ENCODE measurements around the gene MOSPD3.

The MOSPD3 gene

DNA sequence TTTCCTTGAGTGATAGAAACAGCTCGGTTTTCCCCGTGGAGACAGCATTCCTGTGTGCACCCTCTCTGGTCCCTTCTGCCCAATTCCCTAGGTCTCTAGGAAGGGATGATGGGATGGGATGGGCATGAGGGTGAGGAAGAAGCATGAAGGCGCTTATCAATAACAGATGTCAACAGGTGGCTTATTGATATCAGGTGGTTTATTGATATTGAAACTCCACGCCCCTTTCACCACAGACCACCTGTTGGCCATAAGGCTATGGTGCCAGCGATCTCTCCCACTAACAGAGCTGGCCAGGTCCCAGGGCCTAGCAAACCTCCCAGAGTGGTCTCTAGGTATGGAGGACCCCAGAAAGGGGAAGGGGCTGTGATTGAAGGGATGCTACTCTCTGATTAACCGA, 7.9 kb downstream of the MOSPD3 start:
- H3K27me3 ChIP-seq (ENCODE audit: insufficient read depth, low read depth) = peaks cover 62% of the 10 kb centered on the region

DNA sequence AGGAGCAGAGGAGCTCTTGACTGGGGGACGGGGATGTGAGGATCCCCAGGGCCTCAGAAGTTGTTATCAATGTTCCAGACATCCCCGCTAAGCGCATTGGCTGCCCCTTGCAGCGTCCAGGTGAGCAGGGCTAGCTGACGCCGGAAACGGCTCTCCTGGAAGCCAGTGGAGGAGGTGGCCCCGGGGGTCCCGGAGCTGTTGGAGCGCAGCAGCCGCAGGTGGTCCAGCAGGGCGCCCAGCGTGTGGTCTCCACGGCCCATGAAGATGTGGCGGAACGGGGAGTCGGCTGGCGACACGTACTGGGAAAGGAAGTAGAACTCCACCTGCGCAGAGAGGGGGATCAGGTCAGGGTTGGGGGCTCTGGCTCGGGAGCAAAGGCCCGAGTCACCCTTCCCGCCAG, 8.5 kb downstream of the MOSPD3 start:
- Histone ChIP-seq H2AFZ (ENCODE audit: low read depth) (no peak overlapping the region), H3K27ac (no peak overlapping the region)

More for the DNA sequence above, 7.9 kb downstream of the MOSPD3 start:
- TF ChIP-seq, protein P1, sequence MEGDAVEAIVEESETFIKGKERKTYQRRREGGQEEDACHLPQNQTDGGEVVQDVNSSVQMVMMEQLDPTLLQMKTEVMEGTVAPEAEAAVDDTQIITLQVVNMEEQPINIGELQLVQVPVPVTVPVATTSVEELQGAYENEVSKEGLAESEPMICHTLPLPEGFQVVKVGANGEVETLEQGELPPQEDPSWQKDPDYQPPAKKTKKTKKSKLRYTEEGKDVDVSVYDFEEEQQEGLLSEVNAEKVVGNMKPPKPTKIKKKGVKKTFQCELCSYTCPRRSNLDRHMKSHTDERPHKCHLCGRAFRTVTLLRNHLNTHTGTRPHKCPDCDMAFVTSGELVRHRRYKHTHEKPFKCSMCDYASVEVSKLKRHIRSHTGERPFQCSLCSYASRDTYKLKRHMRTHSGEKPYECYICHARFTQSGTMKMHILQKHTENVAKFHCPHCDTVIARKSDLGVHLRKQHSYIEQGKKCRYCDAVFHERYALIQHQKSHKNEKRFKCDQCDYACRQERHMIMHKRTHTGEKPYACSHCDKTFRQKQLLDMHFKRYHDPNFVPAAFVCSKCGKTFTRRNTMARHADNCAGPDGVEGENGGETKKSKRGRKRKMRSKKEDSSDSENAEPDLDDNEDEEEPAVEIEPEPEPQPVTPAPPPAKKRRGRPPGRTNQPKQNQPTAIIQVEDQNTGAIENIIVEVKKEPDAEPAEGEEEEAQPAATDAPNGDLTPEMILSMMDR (conservative IDR thresholded peaks at IDR 0.05; ENCODE audit: low read depth, low read length) = no peak
- Histone ChIP-seq H4K20me1 (ENCODE audit: insufficient read depth) (no peaks in the 10 kb centered on the region), H3K79me2 (ENCODE audit: insufficient read depth, low read depth) (no peaks in the 10 kb centered on the region), H3K4me3 (IDR thresholded peaks at IDR 0.05; ENCODE audit: insufficient read depth, low read depth, low read length) (no peak overlapping the region), H3K9ac (no peak overlapping the region), H3K4me2 (no peak overlapping the region), H3K36me3 (ENCODE audit: insufficient read depth) (no peaks in the 10 kb centered on the region), H3K4me1 (ENCODE audit: low read depth, poor library complexity, severe bottlenecking) (no peaks in the 10 kb centered on the region), H2AFZ (ENCODE audit: low read depth) (no peak overlapping the region), H3K27ac (no peak overlapping the region)

DNA sequence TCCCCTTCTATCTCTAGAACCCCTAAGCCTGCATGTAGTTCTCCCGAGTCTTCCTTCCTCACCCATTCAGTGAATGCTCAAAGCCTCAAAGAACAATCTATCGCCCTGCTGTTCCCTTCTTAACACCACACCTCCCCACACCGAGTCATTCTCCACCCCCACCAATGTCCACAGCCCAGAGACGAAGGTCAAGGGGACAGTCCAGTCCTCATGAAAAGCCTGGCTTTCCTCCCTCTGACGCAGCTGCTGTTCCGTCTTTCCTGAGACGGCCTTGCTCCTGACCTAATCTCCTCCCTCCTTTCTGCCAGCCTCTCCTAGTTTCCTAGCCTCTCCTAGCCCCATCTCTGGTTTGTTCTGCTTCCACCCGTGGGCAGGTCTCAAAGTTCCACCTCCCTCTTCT, 9.2 kb downstream of the MOSPD3 start:
- Histone ChIP-seq H3K4me3 (IDR thresholded peaks at IDR 0.05; ENCODE audit: insufficient read depth, low read depth, low read length) (no peak overlapping the region), H3K4me1 (ENCODE audit: low read depth, poor library complexity, severe bottlenecking) (peaks cover 4% of the 10 kb centered on the region), H3K27ac (no peak overlapping the region), H3K27me3 (ENCODE audit: insufficient read depth, low read depth) (peaks cover 55% of the 10 kb centered on the region), H2AFZ (ENCODE audit: low read depth) (no peak overlapping the region), H3K36me3 (ENCODE audit: insufficient read depth) (no peaks in the 10 kb centered on the region), H3K9ac (no peak overlapping the region), H3K79me2 (ENCODE audit: insufficient read depth, low read depth) (no peaks in the 10 kb centered on the region), H4K20me1 (ENCODE audit: insufficient read depth) (no peaks in the 10 kb centered on the region), H3K4me2 (no peak overlapping the region)
- TF ChIP-seq, protein P1 (conservative IDR thresholded peaks at IDR 0.05; ENCODE audit: low read depth, low read length) = no peak

More for the DNA sequence above, 8.5 kb downstream of the MOSPD3 start:
- H3K27me3 ChIP-seq (ENCODE audit: insufficient read depth, low read depth) = peaks cover 56% of the 10 kb centered on the region
- no peaks in the 10 kb centered on the region for H3K4me1 ChIP-seq (ENCODE audit: low read depth, poor library complexity, severe bottlenecking)
- no peaks in the 10 kb centered on the region for H3K36me3 ChIP-seq (ENCODE audit: insufficient read depth)
- H4K20me1 ChIP-seq (ENCODE audit: insufficient read depth) = no peaks in the 10 kb centered on the region
- no peak overlapping the region for H3K4me2 ChIP-seq
- H3K4me3 ChIP-seq (IDR thresholded peaks at IDR 0.05; ENCODE audit: insufficient read depth, low read depth, low read length) = no peak overlapping the region
- H3K79me2 ChIP-seq (ENCODE audit: insufficient read depth, low read depth) = no peaks in the 10 kb centered on the region
- TF ChIP-seq, protein P1 (conservative IDR thresholded peaks at IDR 0.05; ENCODE audit: low read depth, low read length) = no peak
- H3K9ac ChIP-seq = no peak overlapping the region

DNA sequence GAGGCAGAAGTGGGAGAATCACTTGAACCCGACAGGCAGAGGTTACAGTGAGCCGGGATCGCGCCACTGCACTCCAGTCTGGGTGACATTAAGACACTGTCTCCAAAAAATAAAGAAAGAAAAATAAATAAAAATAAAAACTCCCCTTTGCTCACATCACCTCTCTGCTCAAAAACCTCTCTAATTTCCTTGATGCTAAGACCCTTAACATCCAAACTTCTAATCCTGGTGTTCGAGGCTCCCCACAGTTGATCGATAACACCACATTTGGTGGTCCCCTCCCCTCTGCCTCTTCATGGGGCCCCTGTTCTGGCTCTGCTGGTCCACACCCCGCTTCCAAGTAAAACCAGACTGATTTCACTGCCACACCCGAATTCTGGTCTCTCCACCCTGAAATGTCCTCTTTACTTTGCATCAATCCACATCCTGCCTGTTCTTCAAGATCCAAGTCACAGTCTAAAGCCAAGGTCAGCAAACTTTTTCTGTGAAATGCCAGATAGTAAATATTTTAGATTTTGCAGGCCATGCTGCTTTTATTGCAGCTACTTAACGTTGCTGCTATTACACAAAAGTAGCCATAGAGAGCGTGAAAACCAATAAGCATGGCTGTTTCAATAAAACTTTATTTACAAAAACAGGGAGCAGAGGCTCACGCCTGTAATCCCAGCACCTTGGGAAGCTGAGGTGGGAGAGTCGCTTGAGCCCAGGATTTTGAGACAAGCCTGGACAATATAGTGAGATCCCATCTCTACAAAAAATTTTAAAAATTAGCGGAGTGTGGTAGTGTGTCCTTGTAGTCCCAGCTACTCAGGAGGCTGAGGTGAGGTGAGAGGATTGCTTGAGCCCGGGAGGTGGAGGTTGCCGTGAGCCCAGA, 11.8 kb downstream of the MOSPD3 start:
- H3K27ac ChIP-seq = no peak overlapping the region
- H3K27me3 ChIP-seq (ENCODE audit: insufficient read depth, low read depth) = peaks cover 48% of the 10 kb centered on the region
- TF ChIP-seq, protein P1 (conservative IDR thresholded peaks at IDR 0.05; ENCODE audit: low read depth, low read length) = no peak
- peaks cover 4% of the 10 kb centered on the region for H3K4me1 ChIP-seq (ENCODE audit: low read depth, poor library complexity, severe bottlenecking)
- H3K4me2 ChIP-seq = no peak overlapping the region
- H3K79me2 ChIP-seq (ENCODE audit: insufficient read depth, low read depth) = no peaks in the 10 kb centered on the region
- H2AFZ ChIP-seq (ENCODE audit: low read depth) = no peak overlapping the region
- no peak overlapping the region for H3K9ac ChIP-seq
- no peaks in the 10 kb centered on the region for H4K20me1 ChIP-seq (ENCODE audit: insufficient read depth)
- no peaks in the 10 kb centered on the region for H3K36me3 ChIP-seq (ENCODE audit: insufficient read depth)
- H3K4me3 ChIP-seq (IDR thresholded peaks at IDR 0.05; ENCODE audit: insufficient read depth, low read depth, low read length) = no peak overlapping the region
